Lung (tissue), 12 donors: ENCODE data around the gene DKK3. TPM values are rescaled to one million over a fixed set of nuclear protein-coding genes. Genes with fewer than 3 reads are reported as not detected.
A peak's percentile ranks its signal among the peaks of the same experiment; 100 is the strongest.

Source experiments
- ATAC-seq: fragments of 200-7000 bp; cut with Tn5 transposase; one replicate; pipeline ENCODE4 v1.9.1; 2020; ENCODE audit warnings: moderate number of reproducible peaks; ENCODE audit not compliant: insufficient read depth, low FRiP score
- DNase-seq, 3 donors: peaks; one replicate each; pipeline ENCODE4 v3.0.0-alpha.2; 2013 to 2017
- H3K27ac ChIP-seq, 2 donors: one replicate each; pipeline ENCODE4 v1.5.1; 2013; ENCODE audit warnings: mild to moderate bottlenecking in 2 of 2, moderate library complexity in 2 of 2, control low read depth in 1 of 2, inconsistent platforms in 1 of 2, low read depth in 1 of 2, low read length in 1 of 2
- H3K27me3 ChIP-seq, 3 donors: one replicate each; pipeline ENCODE4 v1.5.1; 2013; ENCODE audit warnings: low read length in 2 of 3; ENCODE audit not compliant: control insufficient read depth in 3 of 3, insufficient read depth in 3 of 3
- H3K36me3 ChIP-seq, 4 donors: one replicate each; pipeline ENCODE4 v1.5.1; 2013; ENCODE audit warnings: low read length in 4 of 4, mild to moderate bottlenecking in 1 of 4, moderate library complexity in 1 of 4; ENCODE audit not compliant: control insufficient read depth in 4 of 4, insufficient read depth in 4 of 4
- H3K4me1 ChIP-seq, 5 donors: one replicate each; pipeline ENCODE4 v1.5.1; 2013; ENCODE audit warnings: low read length in 5 of 5, mild to moderate bottlenecking in 2 of 5, moderate library complexity in 1 of 5; ENCODE audit not compliant: control insufficient read depth in 5 of 5, insufficient read depth in 5 of 5
- H3K4me3 ChIP-seq: one replicate; pipeline ENCODE4 v1.5.1; 2013; ENCODE audit warnings: mild to moderate bottlenecking, control low read depth, moderate library complexity
- H3K9ac ChIP-seq, 2 donors: one replicate each; pipeline ENCODE4 v1.5.1; 2013; ENCODE audit warnings: low read length in 2 of 2, control low read depth in 1 of 2; ENCODE audit not compliant: insufficient read depth in 1 of 2
- H3K9me3 ChIP-seq, 4 donors: one replicate each; pipeline ENCODE4 v1.5.1; 2013; ENCODE audit warnings: low read length in 3 of 4, mild to moderate bottlenecking in 1 of 4, moderate library complexity in 1 of 4; ENCODE audit not compliant: control insufficient read depth in 4 of 4, insufficient read depth in 3 of 4
- CTCF ChIP-seq: IDR thresholded peaks from 2 replicates; pipeline ENCODE4 v1.5.1; 2012; ENCODE audit warnings: mild to moderate bottlenecking; ENCODE audit errors: control extremely low read depth, extremely low read depth
- WGBS, 2 donors: extraction: QIAGEN DNeasy Blood & Tissue Kit; methylation state at CpG; one replicate each; pipeline ENCODE4 v1.1.7; 2013; 5-methylcytosine and 5-hydroxymethylcytosine counted together
- polyA plus RNA-seq, 2 donors: library from polyadenylated mRNA; stranded (reverse); fragments of 200-250 nt; gene quantifications; one replicate each; pipeline ENCODE4 v1.2.1, GENCODE V29; 2013
- total RNA-seq, 2 donors: library from RNA; depleted of rRNA in 1 of 2; stranded (reverse); fragments of >200 nt in 1 of 2; gene quantifications; one replicate each; pipeline ENCODE4 v1.2.1, GENCODE V29; 2014 to 2021
- donor health status: control.
- donor health status: control.
- donor health status: Bipolar disorder and iron deficiency.
- donor health status: healthy.
- donor health status: DM: yes; HTN: yes; CAD: no.

Gene DKK3
- total and polyA plus RNA-seq, 4 donors: 45.3 to 121 (median 94.5) TPM

GRCh38 chr11:11975201-11976092 lies 33.0 kb downstream of the DKK3 start:
- peaks cover 46 to 66% (median 57%) of the 10 kb centered on the region in 5 donors for H3K4me1 ChIP-seq
- DNase-seq (no peak), ATAC-seq (no peak)
- no peak overlapping the region for H3K4me3 ChIP-seq
- peak overlapping the region in 1 of 2 donors; percentile 88 for H3K27ac ChIP-seq
- TF ChIP-seq CTCF: no peak
- H3K27me3 ChIP-seq: no peaks in the 10 kb centered on the region
- H3K9me3 ChIP-seq: no peaks in the 10 kb centered on the region
- peaks cover 0 to 6% (median 2%) of the 10 kb centered on the region in 4 donors for H3K36me3 ChIP-seq
- no peak overlapping the region for H3K9ac ChIP-seq
- WGBS, 2 donors: 74 to 91% methylated on average over 11 of the region's 11 CpGs

- Histone ChIP-seq H3K9me3 (no peaks in the 10 kb centered on the region), H3K27me3 (no peaks in the 10 kb centered on the region), H3K4me3 (no peak overlapping the region), H3K4me1 (peaks cover 32 to 51% (median 49%) of the 10 kb centered on the region in 5 donors), H3K9ac (no peak overlapping the region), H3K27ac (peak overlapping the region; percentile 82 to 86), H3K36me3 (peaks cover 0 to 10% (median 2%) of the 10 kb centered on the region in 4 donors)
- ATAC-seq (no peak), DNase-seq (no peak)
- WGBS, 2 donors: 76 to 92% methylated on average over 4 of the region's 4 CpGs
- no peak for TF ChIP-seq CTCF
These were observed 34.6 kb downstream of the DKK3 start for GRCh38 chr11:11973866-11974265.

- Histone ChIP-seq H3K27ac (peak overlapping the region; percentile 82 to 86), H3K4me3 (no peak overlapping the region), H3K4me1 (peaks cover 27 to 46% (median 45%) of the 10 kb centered on the region in 5 donors), H3K9me3 (no peaks in the 10 kb centered on the region), H3K9ac (peak overlapping the region in 1 of 2 donors; percentile 35), H3K27me3 (no peaks in the 10 kb centered on the region), H3K36me3 (peaks cover 0 to 11% (median 2%) of the 10 kb centered on the region in 4 donors)
- TF ChIP-seq CTCF: no peak
- no peak for ATAC-seq
- WGBS, 2 donors: 49 to 80% methylated on average over 8 of the region's 8 CpGs
- DNase-seq: peak; percentile 87 to 95 (median 93)
These were observed 35.0 kb downstream of the DKK3 start for GRCh38 chr11:11973361-11973800.
